Common myeloid progenitor, CD34-positive (primary cell): ENCODE measurements around the gene SMIM17.

Source experiments
- CTCF ChIA-PET: fragments of 350-600 bp; sonication (Branson Sonifier 250); formaldehyde crosslinking; loops from one replicate; lab custom pipeline; 2021; ENCODE audit warnings: antibody characterized with exemption; lab: Charles Lee
- POLR2A ChIA-PET: fragments of 350-600 bp; sonication (Branson Sonifier 250); formaldehyde crosslinking; loops from one replicate; lab custom pipeline; 2021; ENCODE audit warnings: antibody characterized with exemption; lab: Charles Lee
- DNase-seq, 3 donors: peaks; one replicate each; pipeline versions ENCODE4 v3.0.0 to v3.0.0-alpha.2; 2013
- H3K27ac ChIP-seq, 2 experiments: 1 replicate in 1 of 2; 2 replicates in 1 of 2; pipeline ENCODE4 v1.7.0; 2013; ENCODE audit warnings: inconsistent platforms in 2 of 2, low read length in 2 of 2, mild to moderate bottlenecking in 2 of 2, low read depth in 1 of 2, moderate library complexity in 1 of 2; ENCODE audit not compliant: severe bottlenecking in 2 of 2, insufficient read depth in 1 of 2, poor library complexity in 1 of 2
- H3K27me3 ChIP-seq, 5 experiments: replicated peaks in 2 of 5; 1 replicate in 3 of 5; 2 replicates in 2 of 5; pipeline versions ENCODE4 v1.6.1 to v1.7.0; 2013; ENCODE audit warnings: low read length in 4 of 5, mild to moderate bottlenecking in 2 of 5, moderate library complexity in 2 of 5, inconsistent platforms in 1 of 5; ENCODE audit not compliant: insufficient read depth in 5 of 5, control insufficient read depth in 4 of 5
- H3K36me3 ChIP-seq, 4 experiments: 1 replicate in 2 of 4; 2 replicates in 2 of 4; pipeline versions ENCODE4 v1.6.1 to v1.7.0; 2013; ENCODE audit warnings: low read length in 3 of 4, control low read depth in 1 of 4, mild to moderate bottlenecking in 1 of 4; ENCODE audit not compliant: control insufficient read depth in 4 of 4, insufficient read depth in 4 of 4
- H3K4me1 ChIP-seq, 4 experiments: 1 replicate in 3 of 4; 2 replicates in 1 of 4; pipeline versions ENCODE4 v1.6.1 to v1.7.1; 2013; ENCODE audit warnings: low read length in 3 of 4, mild to moderate bottlenecking in 3 of 4, control low read depth in 1 of 4, inconsistent platforms in 1 of 4, moderate library complexity in 1 of 4; ENCODE audit not compliant: control insufficient read depth in 4 of 4, insufficient read depth in 4 of 4; ENCODE audit errors: control extremely low read depth in 1 of 4
- H3K4me3 ChIP-seq, 7 experiments: 1 replicate in 4 of 7; 2 replicates in 3 of 7; pipeline versions ENCODE4 v1.5.1 to v1.7.0; 2013; ENCODE audit warnings: mild to moderate bottlenecking in 7 of 7, low read length in 6 of 7, moderate library complexity in 6 of 7, inconsistent platforms in 2 of 7, low read depth in 2 of 7, control low read depth in 1 of 7; ENCODE audit not compliant: insufficient read depth in 4 of 7, control insufficient read depth in 1 of 7; ENCODE audit errors: extremely low read depth in 1 of 7
- H3K9me3 ChIP-seq, 5 experiments: 1 replicate in 4 of 5; 2 replicates in 1 of 5; pipeline versions ENCODE4 v1.6.1 to v1.7.1; 2013; ENCODE audit warnings: low read length in 4 of 5, mild to moderate bottlenecking in 2 of 5, inconsistent platforms in 1 of 5, low read depth in 1 of 5, moderate library complexity in 1 of 5; ENCODE audit not compliant: control insufficient read depth in 4 of 5, insufficient read depth in 2 of 5; ENCODE audit errors: control extremely low read depth in 1 of 5
- WGBS: methylation state at CpG from one replicate; pipeline ENCODE4 v1.1.5; 2013; ENCODE audit not compliant: insufficient coverage; 5-methylcytosine and 5-hydroxymethylcytosine counted together

The SMIM17 gene

DNA sequence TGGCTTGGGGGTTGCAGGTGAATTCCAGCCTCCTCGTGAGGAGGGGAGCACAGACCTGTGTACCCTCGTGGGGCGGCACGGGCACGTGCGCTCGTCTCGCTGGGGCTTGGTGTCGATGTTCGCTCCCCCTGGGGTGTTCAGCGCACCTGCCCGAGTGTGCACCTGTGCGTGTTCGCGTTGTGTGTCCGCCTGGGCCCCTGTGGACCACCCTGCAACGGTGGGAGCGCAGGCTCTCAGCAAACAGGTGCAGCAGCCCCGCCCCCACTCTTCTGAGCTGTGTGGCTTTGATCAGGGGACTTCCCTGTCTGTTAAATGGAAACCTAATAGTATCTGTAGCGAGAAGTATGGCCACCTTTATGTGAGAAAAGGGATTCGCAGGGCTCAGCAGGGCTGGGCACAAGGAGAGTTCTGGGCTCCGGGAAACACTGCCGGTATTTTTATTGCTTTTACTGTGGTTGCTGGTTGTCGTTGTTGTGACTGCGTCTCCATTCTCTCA is 549 bp downstream of the SMIM17 start:
- Histone ChIP-seq H3K4me1 (no peaks in the 10 kb centered on the region), H3K27me3 (peaks cover 3 to 33% (median 9%) of the 10 kb centered on the region in 5 experiments), H3K4me3 (no peak overlapping the region), H3K9me3 (peaks cover 3 to 42% (median 25%) of the 10 kb centered on the region in 5 experiments), H3K36me3 (no peaks in the 10 kb centered on the region), H3K27ac (no peak overlapping the region)
- ChIA-PET POLR2A (no interaction called here), CTCF (no interaction called here)
- DNase-seq = no peak
- 19% methylated on average over 22 of the region's 25 CpGs for WGBS

DNA sequence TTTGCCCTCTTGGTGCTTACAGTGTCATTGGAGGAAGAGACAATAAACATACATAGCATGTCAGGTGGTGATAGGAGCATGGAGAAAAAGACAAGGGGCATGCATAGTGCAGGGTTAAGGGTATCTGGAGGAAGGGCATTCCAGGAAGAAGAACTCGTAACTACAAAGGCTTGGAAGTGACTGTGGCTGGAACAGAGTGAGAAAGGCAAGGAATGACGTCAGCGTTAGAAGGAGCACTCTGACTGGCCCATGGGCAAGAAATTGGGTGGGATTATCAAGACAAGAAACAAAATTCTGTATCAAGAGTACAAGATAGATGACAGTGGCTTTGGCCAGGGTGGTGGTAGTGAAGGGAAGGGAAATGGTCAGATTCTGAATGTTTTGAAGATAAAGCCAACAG is 11.2 kb downstream of the SMIM17 start:
- Histone ChIP-seq H3K4me1 (no peaks in the 10 kb centered on the region), H3K4me3 (no peak overlapping the region), H3K36me3 (no peaks in the 10 kb centered on the region), H3K27me3 (no peaks in the 10 kb centered on the region), H3K27ac (no peak overlapping the region), H3K9me3 (peaks cover 0 to 6% (median 5%) of the 10 kb centered on the region in 5 experiments)
- ChIA-PET CTCF (no interaction called here), POLR2A (no interaction called here)
- WGBS = 69% methylated on average over 3 of the region's 3 CpGs
- DNase-seq = no peak

DNA sequence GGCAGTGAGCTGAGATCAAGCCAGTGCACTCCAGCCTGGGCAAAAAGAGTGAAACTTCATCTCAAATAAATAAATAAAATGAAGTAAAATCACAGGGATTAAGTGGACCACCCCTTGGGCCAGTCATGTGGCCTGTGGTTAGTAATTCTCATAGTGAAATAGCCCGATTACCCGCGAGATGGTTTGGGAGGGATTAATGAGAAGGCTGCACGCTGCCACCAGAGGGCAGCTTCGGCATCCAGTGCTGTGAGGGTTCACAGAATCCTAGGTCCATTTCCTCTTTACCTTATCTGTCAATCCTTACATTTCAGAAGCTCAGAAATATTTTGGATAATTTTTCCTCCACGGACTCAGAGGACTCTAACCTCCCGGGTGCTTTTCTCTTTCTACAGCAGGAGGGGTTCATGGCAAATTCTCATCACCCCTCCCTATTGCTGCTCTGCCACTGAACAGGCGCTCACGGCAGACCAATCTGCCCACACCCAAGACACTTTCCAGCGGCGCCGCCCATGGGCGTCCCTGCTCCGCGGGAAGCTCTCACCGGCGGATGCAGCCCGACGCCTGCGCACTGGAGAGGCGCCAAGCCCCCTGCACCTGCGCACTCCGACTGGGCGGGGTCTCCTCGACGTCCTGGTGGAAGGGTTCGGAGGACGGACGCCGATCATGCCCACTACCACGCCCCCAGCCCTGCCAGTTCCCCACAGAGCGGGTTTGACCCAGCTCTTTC is 17.6 kb downstream of the SMIM17 start:
- ChIA-PET POLR2A (no interaction called here), CTCF (no interaction called here)
- peak; percentile 29 to 63 (median 41) for DNase-seq
- Histone ChIP-seq H3K4me1 (peaks cover 0 to 4% (median 0%) of the 10 kb centered on the region in 4 experiments), H3K27ac (no peak overlapping the region), H3K9me3 (peaks cover under 1 to 36% (median 15%) of the 10 kb centered on the region in 5 experiments), H3K4me3 (peak overlapping the region in 1 of 7 experiments; percentile 51), H3K27me3 (no peaks in the 10 kb centered on the region), H3K36me3 (peaks cover 0 to 30% (median 20%) of the 10 kb centered on the region in 4 experiments)
- WGBS = 15% methylated on average over 27 of the region's 32 CpGs

DNA sequence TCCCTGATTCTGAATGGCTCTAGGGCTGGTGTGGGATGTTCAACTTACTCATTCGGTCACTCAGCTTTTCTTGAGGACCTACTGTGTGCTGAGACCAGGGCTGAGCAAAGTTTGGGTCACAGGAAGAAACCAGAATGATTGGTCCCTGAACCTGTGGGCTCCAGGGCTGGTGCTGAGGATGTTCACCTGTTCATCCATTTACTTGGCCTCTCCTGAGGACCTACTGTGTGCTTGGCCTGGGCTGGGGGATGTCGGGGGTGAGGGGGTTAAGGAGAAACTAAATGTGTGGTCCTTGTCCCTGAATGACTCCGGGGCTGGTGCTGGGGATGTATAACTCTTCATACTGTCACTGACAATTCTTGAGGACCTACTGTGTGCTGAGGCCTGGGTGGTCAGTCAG is 18.3 kb downstream of the SMIM17 start:
- H3K27ac ChIP-seq = no peak overlapping the region
- peaks cover 0 to 36% (median 15%) of the 10 kb centered on the region in 5 experiments for H3K9me3 ChIP-seq
- WGBS = 94% methylated on average over 3 of the region's 3 CpGs
- ChIA-PET POLR2A (no interaction called here), CTCF (no interaction called here)
- DNase-seq = no peak
- peaks cover 0 to 4% (median 0%) of the 10 kb centered on the region in 4 experiments for H3K4me1 ChIP-seq
- H3K36me3 ChIP-seq = peaks cover 0 to 30% (median 20%) of the 10 kb centered on the region in 4 experiments
- peak overlapping the region in 1 of 7 experiments; percentile 51 for H3K4me3 ChIP-seq
- no peaks in the 10 kb centered on the region for H3K27me3 ChIP-seq

DNA sequence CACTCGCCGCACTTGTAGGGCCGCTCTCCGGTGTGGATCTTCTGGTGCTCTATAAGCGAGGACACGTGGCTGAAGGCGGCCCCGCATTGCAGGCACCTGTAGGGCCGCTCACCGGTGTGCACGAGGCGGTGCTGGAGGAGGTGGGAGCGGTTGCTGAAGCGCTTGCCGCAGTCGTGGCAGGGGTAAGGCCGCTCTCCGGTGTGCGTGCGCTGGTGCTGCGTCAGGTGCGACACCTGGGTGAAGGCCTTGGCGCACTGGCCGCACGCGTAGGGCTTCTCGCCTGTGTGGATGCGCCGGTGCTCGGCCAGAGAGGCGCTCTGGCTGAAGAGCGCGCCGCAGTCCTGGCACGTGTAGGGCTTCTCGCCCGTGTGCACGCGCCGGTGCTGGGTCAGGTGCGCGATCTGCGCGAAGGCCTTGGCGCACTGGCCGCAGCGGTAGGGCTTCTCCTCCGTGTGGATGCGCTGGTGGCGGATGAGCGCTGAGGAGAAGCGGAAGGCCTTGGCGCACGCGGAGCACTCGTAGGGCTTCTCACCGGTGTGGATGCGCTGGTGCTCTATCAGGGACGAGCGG is 21.1 kb downstream of the SMIM17 start:
- CTCF ChIA-PET = no interaction called here
- Histone ChIP-seq H3K4me3 (no peak overlapping the region), H3K36me3 (peaks cover 0 to 34% (median 24%) of the 10 kb centered on the region in 4 experiments), H3K4me1 (peaks cover 0 to 4% (median 0%) of the 10 kb centered on the region in 4 experiments), H3K9me3 (peaks cover 0 to 41% (median 20%) of the 10 kb centered on the region in 5 experiments), H3K27me3 (no peaks in the 10 kb centered on the region), H3K27ac (no peak overlapping the region)
- WGBS = 98% methylated on average over 60 of the region's 60 CpGs
- DNase-seq = no peak
- POLR2A ChIA-PET = no interaction called here

DNA sequence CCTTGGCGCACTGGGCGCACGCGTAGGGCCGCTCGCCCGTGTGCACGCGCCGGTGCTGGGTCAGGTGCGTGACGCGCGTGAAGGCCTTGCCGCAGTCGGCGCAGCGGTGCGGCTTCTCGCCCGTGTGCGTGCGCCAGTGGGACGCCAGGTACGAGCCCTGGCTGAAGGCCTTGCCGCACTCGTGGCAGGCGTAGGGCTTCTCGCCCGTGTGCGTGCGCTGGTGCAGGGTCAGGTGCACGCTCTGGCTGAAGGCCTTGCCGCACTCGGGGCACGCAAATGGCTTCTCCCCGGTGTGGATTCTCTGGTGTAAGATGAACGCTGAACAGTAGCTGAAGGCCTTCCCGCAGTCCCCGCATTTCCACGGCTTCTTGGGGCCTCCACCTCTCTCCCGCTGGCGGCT is 21.6 kb downstream of the SMIM17 start:
- H3K36me3 ChIP-seq = peaks cover 0 to 34% (median 25%) of the 10 kb centered on the region in 4 experiments
- WGBS = 98% methylated on average over 43 of the region's 43 CpGs
- H3K9me3 ChIP-seq = peaks cover 0 to 39% (median 20%) of the 10 kb centered on the region in 5 experiments
- ChIA-PET CTCF (no interaction called here), POLR2A (no interaction called here)
- no peak for DNase-seq
- no peaks in the 10 kb centered on the region for H3K27me3 ChIP-seq
- H3K4me1 ChIP-seq = peaks cover 0 to 4% (median 0%) of the 10 kb centered on the region in 4 experiments
- H3K27ac ChIP-seq = no peak overlapping the region
- no peak overlapping the region for H3K4me3 ChIP-seq
